ENCODE results near the gene GNAS. TPM values are rescaled to one million over a fixed set of nuclear protein-coding genes. Genes with fewer than 3 reads are reported as not detected.

GNAS gene
- polyA plus RNA-seq, 1 donor (not counting 4 experiments of a cell fraction or from before 2014, with no cell fraction given), result 560 TPM

- no peak for TF ChIP-seq EZH2 (IDR thresholded peaks at IDR 0.05; ENCODE audit: low read length)
- TF ChIP-seq, protein P1, sequence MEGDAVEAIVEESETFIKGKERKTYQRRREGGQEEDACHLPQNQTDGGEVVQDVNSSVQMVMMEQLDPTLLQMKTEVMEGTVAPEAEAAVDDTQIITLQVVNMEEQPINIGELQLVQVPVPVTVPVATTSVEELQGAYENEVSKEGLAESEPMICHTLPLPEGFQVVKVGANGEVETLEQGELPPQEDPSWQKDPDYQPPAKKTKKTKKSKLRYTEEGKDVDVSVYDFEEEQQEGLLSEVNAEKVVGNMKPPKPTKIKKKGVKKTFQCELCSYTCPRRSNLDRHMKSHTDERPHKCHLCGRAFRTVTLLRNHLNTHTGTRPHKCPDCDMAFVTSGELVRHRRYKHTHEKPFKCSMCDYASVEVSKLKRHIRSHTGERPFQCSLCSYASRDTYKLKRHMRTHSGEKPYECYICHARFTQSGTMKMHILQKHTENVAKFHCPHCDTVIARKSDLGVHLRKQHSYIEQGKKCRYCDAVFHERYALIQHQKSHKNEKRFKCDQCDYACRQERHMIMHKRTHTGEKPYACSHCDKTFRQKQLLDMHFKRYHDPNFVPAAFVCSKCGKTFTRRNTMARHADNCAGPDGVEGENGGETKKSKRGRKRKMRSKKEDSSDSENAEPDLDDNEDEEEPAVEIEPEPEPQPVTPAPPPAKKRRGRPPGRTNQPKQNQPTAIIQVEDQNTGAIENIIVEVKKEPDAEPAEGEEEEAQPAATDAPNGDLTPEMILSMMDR (optimal IDR thresholded peaks at IDR 0.05 in 1 of 3, IDR thresholded peaks at IDR 0.05 in 1 of 3, conservative IDR thresholded peaks at IDR 0.05 in 1 of 3; ENCODE audit: extremely low read depth in 1 of 3, insufficient read depth in 2 of 3, low read length in 3 of 3), result no peak
- Histone ChIP-seq H3K79me2 (ENCODE audit: control insufficient read depth, insufficient read depth, low read length) (peaks cover 66% of the 10 kb centered on the region), H3K36me3 (ENCODE audit: control insufficient read depth in 2 of 2, extremely low read depth in 1 of 2, insufficient read depth in 2 of 2, low read length in 2 of 2) (peaks cover 31 to 50% of the 10 kb centered on the region in 2 experiments), H3K27ac (ENCODE audit: control insufficient read depth, insufficient read depth, low read length) (no peak overlapping the region), H3K9ac (ENCODE audit: control insufficient read depth, extremely low read depth, insufficient read depth, low read length) (no peak overlapping the region), H3K9me3 (ENCODE audit: control insufficient read depth, low read depth, low read length) (no peaks in the 10 kb centered on the region), H2AFZ (ENCODE audit: control insufficient read depth, low read length) (no peak overlapping the region), H3K4me3 (ENCODE audit: control insufficient read depth in 2 of 3, extremely low read depth in 1 of 3, insufficient read depth in 2 of 3, low read depth in 1 of 3, low read length in 3 of 3) (no peak overlapping the region), H3K9me1 (ENCODE audit: control insufficient read depth, extremely low read depth, insufficient read depth, low read length) (no peaks in the 10 kb centered on the region), H3K27me3 (ENCODE audit: control insufficient read depth, extremely low read depth, insufficient read depth, low read length) (no peaks in the 10 kb centered on the region), H3K4me2 (ENCODE audit: control insufficient read depth, extremely low read depth, insufficient read depth, low read depth, low read length) (no peak overlapping the region), H4K20me1 (ENCODE audit: control insufficient read depth, extremely low read depth, insufficient read depth, low read length) (no peaks in the 10 kb centered on the region), H3K4me1 (ENCODE audit: control insufficient read depth, extremely low read depth, insufficient read depth, low read length) (peaks cover 2% of the 10 kb centered on the region)
- no peak for DNase-seq (ENCODE audit: low read depth, low spot score)
- dilution Hi-C loops (cut with MboI; ENCODE audit: extremely low pct_ligation_motif_present, low sequenced_read_pairs), result no loop called here
- no peak for FAIRE-seq
Observed at GRCh38 chr20:58901488-58902402, 49.2 kb downstream of the GNAS start.

DNA sequence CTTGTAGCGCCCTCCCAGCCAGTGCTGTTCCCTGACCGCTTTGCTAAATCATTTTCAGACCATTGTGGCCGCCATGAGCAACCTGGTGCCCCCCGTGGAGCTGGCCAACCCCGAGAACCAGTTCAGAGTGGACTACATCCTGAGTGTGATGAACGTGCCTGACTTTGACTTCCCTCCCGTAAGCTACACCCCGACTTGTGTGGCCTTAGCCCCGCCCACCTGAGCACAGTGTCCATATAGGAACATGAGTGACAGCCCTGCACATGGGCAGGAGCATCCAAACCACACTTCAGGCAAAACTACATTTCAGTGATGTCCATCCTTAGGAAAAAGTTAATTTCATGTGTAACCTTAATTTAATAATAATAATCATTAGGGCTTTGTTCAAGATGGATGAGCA, 51.1 kb downstream of the GNAS start:
- dilution Hi-C loops (cut with MboI; ENCODE audit: extremely low pct_ligation_motif_present, low sequenced_read_pairs), result no loop called here
- no peak overlapping the region for H3K9ac ChIP-seq (ENCODE audit: control insufficient read depth, extremely low read depth, insufficient read depth, low read length)
- H3K79me2 ChIP-seq (ENCODE audit: control insufficient read depth, insufficient read depth, low read length), result peaks cover 48% of the 10 kb centered on the region
- H3K27me3 ChIP-seq (ENCODE audit: control insufficient read depth, extremely low read depth, insufficient read depth, low read length), result no peaks in the 10 kb centered on the region
- H2AFZ ChIP-seq (ENCODE audit: control insufficient read depth, low read length), result no peak overlapping the region
- no peak overlapping the region for H3K27ac ChIP-seq (ENCODE audit: control insufficient read depth, insufficient read depth, low read length)
- H3K36me3 ChIP-seq (ENCODE audit: control insufficient read depth in 2 of 2, extremely low read depth in 1 of 2, insufficient read depth in 2 of 2, low read length in 2 of 2), result peaks cover 28 to 47% of the 10 kb centered on the region in 2 experiments
- TF ChIP-seq EZH2 (IDR thresholded peaks at IDR 0.05; ENCODE audit: low read length), result no peak
- TF ChIP-seq, protein P1 (optimal IDR thresholded peaks at IDR 0.05 in 1 of 3, IDR thresholded peaks at IDR 0.05 in 1 of 3, conservative IDR thresholded peaks at IDR 0.05 in 1 of 3; ENCODE audit: extremely low read depth in 1 of 3, insufficient read depth in 2 of 3, low read length in 3 of 3), result no peak
- H3K9me3 ChIP-seq (ENCODE audit: control insufficient read depth, low read depth, low read length), result no peaks in the 10 kb centered on the region
- H3K4me3 ChIP-seq (ENCODE audit: control insufficient read depth in 2 of 3, extremely low read depth in 1 of 3, insufficient read depth in 2 of 3, low read depth in 1 of 3, low read length in 3 of 3), result no peak overlapping the region
- no peaks in the 10 kb centered on the region for H4K20me1 ChIP-seq (ENCODE audit: control insufficient read depth, extremely low read depth, insufficient read depth, low read length)
- H3K4me1 ChIP-seq (ENCODE audit: control insufficient read depth, extremely low read depth, insufficient read depth, low read length), result peaks cover 16% of the 10 kb centered on the region
- H3K9me1 ChIP-seq (ENCODE audit: control insufficient read depth, extremely low read depth, insufficient read depth, low read length), result no peaks in the 10 kb centered on the region
- no peak for FAIRE-seq
- DNase-seq (ENCODE audit: low read depth, low spot score), result no peak
- H3K4me2 ChIP-seq (ENCODE audit: control insufficient read depth, extremely low read depth, insufficient read depth, low read depth, low read length), result no peak overlapping the region

Measured in keratinocyte (primary cell).